Upper lobe of left lung (tissue), 4 donors: ENCODE results near the gene TAMALIN.

Source experiments
- CTCF ChIP-seq, 6 experiments: fragments of 450-650 bp in 4 of 6; fragments of 200-600 bp in 2 of 6; sonication (generic) in 2 of 6; IDR thresholded peaks; one replicate each; pipeline ENCODE4 v1.5.1; 2016 to 2019; ENCODE audit warnings: antibody characterized with exemption in 6 of 6
- POLR2A ChIP-seq, 4 donors: fragments of 450-650 bp; IDR thresholded peaks; one replicate each; pipeline ENCODE4 v1.5.1; 2016 to 2017; ENCODE audit warnings: antibody characterized with exemption in 4 of 4, mild to moderate bottlenecking in 2 of 4

- TF ChIP-seq CTCF (IDR thresholded peaks at IDR 0.05) = peak; percentile 61 to 78 (median 65)
- TF ChIP-seq POLR2A (IDR thresholded peaks at IDR 0.05) = no peak
Observed at GRCh38 chr12:52004042-52004648, 2.6 kb upstream of the TAMALIN start.
